Thoracic aorta (tissue), 2 donors: ENCODE results near the gene DCC. TPM values are rescaled to one million over a fixed set of nuclear protein-coding genes. Genes with fewer than 3 reads are reported as not detected.

Experiments
- ATAC-seq: fragments of 150-250 bp; one replicate; pipeline ENCODE4 v1.8.0; 2017; ENCODE audit warnings: low read depth; ENCODE audit not compliant: insufficient number of reproducible peaks, low FRiP score
- DNase-seq: peaks from one replicate; pipeline ENCODE4 v3.0.0-alpha.2; 2020; ENCODE audit warnings: low spot score
- H3K27ac ChIP-seq, 2 donors: fragments of 200-600 bp; sonication (generic); 1 replicate in 1 of 2; 2 replicates in 1 of 2; pipeline ENCODE4 v1.5.1; 2016; ENCODE audit warnings: mild to moderate bottlenecking in 2 of 2, moderate library complexity in 2 of 2
- H3K27me3 ChIP-seq: fragments of 200-600 bp; sonication (generic); replicated peaks from 2 replicates; pipeline ENCODE4 v1.6.0; 2016; ENCODE audit warnings: mild to moderate bottlenecking; ENCODE audit not compliant: insufficient read depth
- H3K36me3 ChIP-seq: fragments of 200-600 bp; sonication (generic); one replicate; pipeline ENCODE4 v1.5.1; 2016
- H3K4me1 ChIP-seq, 2 donors: fragments of 200-600 bp; sonication (generic); 1 replicate in 1 of 2; 2 replicates in 1 of 2; pipeline versions ENCODE4 v1.5.1 to v1.6.0; 2016; ENCODE audit warnings: low read depth in 2 of 2, mild to moderate bottlenecking in 1 of 2; ENCODE audit not compliant: control insufficient read depth in 1 of 2
- H3K4me3 ChIP-seq: fragments of 200-600 bp; sonication (generic); 2 replicates; pipeline ENCODE4 v1.5.1; 2016; ENCODE audit warnings: mild to moderate bottlenecking
- H3K9me3 ChIP-seq: fragments of 200-600 bp; sonication (generic); 2 replicates; pipeline ENCODE4 v1.5.1; 2016
- CTCF ChIP-seq: fragments of 200-600 bp; sonication (generic); IDR thresholded peaks from one replicate; pipeline ENCODE4 v1.5.1; 2019; ENCODE audit warnings: antibody characterized with exemption
- total RNA-seq, 2 donors: library from RNA; depleted of rRNA; stranded (reverse); fragments of >200 nt; gene quantifications; one replicate each; pipeline versions ENCODE4 v1.1.0 to v1.2.3, GENCODE V29; 2016

The DCC gene
- total RNA-seq, 2 donors from 2014 or later: not detected

GRCh38 chr18:52401236-52401635 lies 61.2 kb downstream of the DCC start:
- no peaks in the 10 kb centered on the region for H3K9me3 ChIP-seq
- DNase-seq: no peak
- H3K36me3 ChIP-seq: no peaks in the 10 kb centered on the region
- H3K27me3 ChIP-seq: no peaks in the 10 kb centered on the region
- H3K27ac ChIP-seq: no peak overlapping the region
- H3K4me3 ChIP-seq: no peak overlapping the region
- no peaks in the 10 kb centered on the region for H3K4me1 ChIP-seq
- no peak for TF ChIP-seq CTCF
- no peak for ATAC-seq

- no peak for ATAC-seq
These were observed 62.8 kb downstream of the DCC start for GRCh38 chr18:52402814-52403213.

GRCh38 chr18:52403291-52404021 lies 63.5 kb downstream of the DCC start:
- no peak overlapping the region for H3K4me3 ChIP-seq
- H3K4me1 ChIP-seq: peaks cover 5 to 16% of the 10 kb centered on the region in 2 donors
- no peak for TF ChIP-seq CTCF
- ATAC-seq: no peak
- H3K27me3 ChIP-seq: no peaks in the 10 kb centered on the region
- H3K36me3 ChIP-seq: no peaks in the 10 kb centered on the region
- no peak for DNase-seq
- H3K9me3 ChIP-seq: no peaks in the 10 kb centered on the region
- no peak overlapping the region for H3K27ac ChIP-seq

More at GRCh38 chr18:52402814-52403213, 62.8 kb downstream of the DCC start:
- Histone ChIP-seq H3K27me3 (no peaks in the 10 kb centered on the region), H3K9me3 (no peaks in the 10 kb centered on the region), H3K4me3 (no peak overlapping the region), H3K4me1 (peaks cover 5 to 11% of the 10 kb centered on the region in 2 donors), H3K36me3 (no peaks in the 10 kb centered on the region), H3K27ac (no peak overlapping the region)
- TF ChIP-seq CTCF: no peak
- DNase-seq: no peak

GRCh38 chr18:52408800-52409302 lies 68.9 kb downstream of the DCC start:
- H3K27me3 ChIP-seq: no peaks in the 10 kb centered on the region
- no peak for TF ChIP-seq CTCF
- peak overlapping the region in 1 of 2 donors; percentile 9 for H3K27ac ChIP-seq
- no peaks in the 10 kb centered on the region for H3K36me3 ChIP-seq
- peaks cover 5 to 36% of the 10 kb centered on the region in 2 donors for H3K4me1 ChIP-seq
- H3K9me3 ChIP-seq: no peaks in the 10 kb centered on the region
- ATAC-seq: no peak
- DNase-seq: no peak
- H3K4me3 ChIP-seq: no peak overlapping the region

GRCh38 chr18:52409727-52410126 lies 69.7 kb downstream of the DCC start:
- no peak for TF ChIP-seq CTCF
- no peak for ATAC-seq
- H3K4me3 ChIP-seq: no peak overlapping the region
- no peak overlapping the region for H3K27ac ChIP-seq
- DNase-seq: no peak
- H3K27me3 ChIP-seq: no peaks in the 10 kb centered on the region
- H3K9me3 ChIP-seq: no peaks in the 10 kb centered on the region
- no peaks in the 10 kb centered on the region for H3K36me3 ChIP-seq
- peaks cover 5 to 36% of the 10 kb centered on the region in 2 donors for H3K4me1 ChIP-seq
